ENCODE results near the gene ZNF761.
"Not testable (repeated sequence)": the region's sequence is repeated elsewhere in the genome, so short reads cannot be mapped to it uniquely, and the experiment has no call there.

The ZNF761 gene

GRCh38 chr19:53466726-53467484 is 35.1 kb downstream of the ZNF761 start:
- peak overlapping the region; percentile 45 for H3K4me3 ChIP-seq (ENCODE audit: insufficient read length, low read depth)
- H3K36me3 ChIP-seq (ENCODE audit: insufficient read depth, insufficient read length, low read length), result no peaks in the 10 kb centered on the region
- TF ChIP-seq SUZ12 (IDR thresholded peaks at IDR 0.05; ENCODE audit: extremely low read depth, insufficient read depth, insufficient read length) (no peak), ZNF274 (IDR thresholded peaks at IDR 0.05; ENCODE audit: low read depth, low read length) (no peak), YY1 (IDR thresholded peaks at IDR 0.05; ENCODE audit: insufficient read depth, insufficient read length) (no peak)
- H3K4me1 ChIP-seq (ENCODE audit: insufficient read depth, insufficient read length), result no peaks in the 10 kb centered on the region
- DNase-seq (ENCODE audit: low read depth, low spot score), result no peak
- H3K27me3 ChIP-seq (ENCODE audit: insufficient read depth, insufficient read length), result no peaks in the 10 kb centered on the region
- H3K9ac ChIP-seq (ENCODE audit: insufficient read length, low read depth), result peak overlapping the region; percentile 10
- H3K9me3 ChIP-seq (ENCODE audit: insufficient read depth, low read length), result no peaks in the 10 kb centered on the region

GRCh38 chr19:53467485-53468262 is 35.9 kb downstream of the ZNF761 start, which contains the start of gene ZNF813:
TSS of gene ZNF813 (plus strand) at chr19:53467733. CDS start at chr19:53483823, 16,090 bp downstream.
- H3K27me3 ChIP-seq (ENCODE audit: insufficient read depth, insufficient read length), result no peaks in the 10 kb centered on the region
- no peaks in the 10 kb centered on the region for H3K36me3 ChIP-seq (ENCODE audit: insufficient read depth, insufficient read length, low read length)
- DNase-seq (ENCODE audit: low read depth, low spot score), result peak; percentile 78
- peak within 1 kb of the TSS; percentile 64 for H3K4me3 ChIP-seq (ENCODE audit: insufficient read length, low read depth)
- TF ChIP-seq YY1 (IDR thresholded peaks at IDR 0.05; ENCODE audit: insufficient read depth, insufficient read length) (no peak), ZNF274 (IDR thresholded peaks at IDR 0.05; ENCODE audit: low read depth, low read length) (no peak), SUZ12 (IDR thresholded peaks at IDR 0.05; ENCODE audit: extremely low read depth, insufficient read depth, insufficient read length) (no peak)
- peak within 1 kb of the TSS; percentile 76 for H3K9ac ChIP-seq (ENCODE audit: insufficient read length, low read depth)
- no peaks in the 10 kb centered on the region for H3K9me3 ChIP-seq (ENCODE audit: insufficient read depth, low read length)
- H3K4me1 ChIP-seq (ENCODE audit: insufficient read depth, insufficient read length), result no peaks in the 10 kb centered on the region

GRCh38 chr19:53468628-53469027 is 36.8 kb downstream of the ZNF761 start:
- not testable (repeated sequence) for H3K9me3 ChIP-seq (ENCODE audit: insufficient read depth, low read length); H3K4me1 ChIP-seq (ENCODE audit: insufficient read depth, insufficient read length); DNase-seq (ENCODE audit: low read depth, low spot score); H3K36me3 ChIP-seq (ENCODE audit: insufficient read depth, insufficient read length, low read length); H3K27me3 ChIP-seq (ENCODE audit: insufficient read depth, insufficient read length); H3K9ac ChIP-seq (ENCODE audit: insufficient read length, low read depth)
- peak overlapping the region; percentile 34 for H3K4me3 ChIP-seq (ENCODE audit: insufficient read length, low read depth)

GRCh38 chr19:53471916-53472315 is 40.1 kb downstream of the ZNF761 start:
- H3K4me3 ChIP-seq (ENCODE audit: insufficient read length, low read depth), result no peak overlapping the region
- H3K27me3 ChIP-seq (ENCODE audit: insufficient read depth, insufficient read length), result no peaks in the 10 kb centered on the region
- TF ChIP-seq SUZ12 (IDR thresholded peaks at IDR 0.05; ENCODE audit: extremely low read depth, insufficient read depth, insufficient read length) (no peak), YY1 (IDR thresholded peaks at IDR 0.05; ENCODE audit: insufficient read depth, insufficient read length) (no peak), ZNF274 (IDR thresholded peaks at IDR 0.05; ENCODE audit: low read depth, low read length) (no peak)
- H3K9ac ChIP-seq (ENCODE audit: insufficient read length, low read depth), result no peak overlapping the region
- no peak for DNase-seq (ENCODE audit: low read depth, low spot score)
- no peaks in the 10 kb centered on the region for H3K4me1 ChIP-seq (ENCODE audit: insufficient read depth, insufficient read length)
- no peaks in the 10 kb centered on the region for H3K36me3 ChIP-seq (ENCODE audit: insufficient read depth, insufficient read length, low read length)
- no peaks in the 10 kb centered on the region for H3K9me3 ChIP-seq (ENCODE audit: insufficient read depth, low read length)

- not testable (repeated sequence) for H3K4me1 ChIP-seq (ENCODE audit: insufficient read depth, insufficient read length); H3K9ac ChIP-seq (ENCODE audit: insufficient read length, low read depth); H3K4me3 ChIP-seq (ENCODE audit: insufficient read length, low read depth); H3K27me3 ChIP-seq (ENCODE audit: insufficient read depth, insufficient read length); DNase-seq (ENCODE audit: low read depth, low spot score)
- peaks cover 14% of the 10 kb centered on the region for H3K36me3 ChIP-seq (ENCODE audit: insufficient read depth, insufficient read length, low read length)
- peaks cover 11% of the 10 kb centered on the region; the same call in 1 of the 2 replicates for H3K9me3 ChIP-seq (ENCODE audit: insufficient read depth, low read length)
Measured at GRCh38 chr19:53474832-53475231, 43.0 kb downstream of the ZNF761 start.

- not testable (repeated sequence) for DNase-seq (ENCODE audit: low read depth, low spot score); H3K4me1 ChIP-seq (ENCODE audit: insufficient read depth, insufficient read length); H3K27me3 ChIP-seq (ENCODE audit: insufficient read depth, insufficient read length); H3K4me3 ChIP-seq (ENCODE audit: insufficient read length, low read depth); H3K9ac ChIP-seq (ENCODE audit: insufficient read length, low read depth)
- peaks cover 17% of the 10 kb centered on the region for H3K36me3 ChIP-seq (ENCODE audit: insufficient read depth, insufficient read length, low read length)
- peaks cover 18% of the 10 kb centered on the region for H3K9me3 ChIP-seq (ENCODE audit: insufficient read depth, low read length)
Measured at GRCh38 chr19:53475470-53475869, 43.7 kb downstream of the ZNF761 start.

GRCh38 chr19:53483751-53484150 is 52.0 kb downstream of the ZNF761 start:
- not testable (repeated sequence) for H3K4me1 ChIP-seq (ENCODE audit: insufficient read depth, insufficient read length); H3K9ac ChIP-seq (ENCODE audit: insufficient read length, low read depth); DNase-seq (ENCODE audit: low read depth, low spot score); H3K4me3 ChIP-seq (ENCODE audit: insufficient read length, low read depth); H3K27me3 ChIP-seq (ENCODE audit: insufficient read depth, insufficient read length)
- peaks cover 31% of the 10 kb centered on the region for H3K9me3 ChIP-seq (ENCODE audit: insufficient read depth, low read length)
- H3K36me3 ChIP-seq (ENCODE audit: insufficient read depth, insufficient read length, low read length), result peaks cover 34% of the 10 kb centered on the region

All from NT2/D1 (cell line).